ENCODE results near the gene PRDM16.

Gene PRDM16

GRCh38 chr1:3347257-3348020 lies 278.4 kb downstream of the PRDM16 start:
- Histone ChIP-seq H2BK15ac (ENCODE audit: low read length) (peak overlapping the region; percentile 79), H4K91ac (ENCODE audit: low read depth, low read length, poor library complexity) (no peak overlapping the region), H3K9me3 (replicated peaks in 1 of 2; ENCODE audit: control insufficient read depth in 2 of 2, insufficient read depth in 1 of 2, low read depth in 1 of 2, low read length in 2 of 2) (peaks cover 0 to 5% of the 10 kb centered on the region in 2 donors), H2AFZ (ENCODE audit: low read length) (no peak overlapping the region), H3K14ac (ENCODE audit: low read length) (peak overlapping the region; percentile 27), H3K9ac (ENCODE audit: low read depth, low read length, poor library complexity) (peak overlapping the region; percentile 24), H2BK12ac (ENCODE audit: low read length) (peak overlapping the region; percentile 50), H3K27me3 (ENCODE audit: control insufficient read depth in 3 of 3, insufficient read depth in 3 of 3, low read depth in 1 of 3, low read length in 3 of 3) (peaks cover 0 to 26% (median 0%) of the 10 kb centered on the region in 3 experiments), H3K27ac (replicated peaks; ENCODE audit: low read length) (no peak overlapping the region), H2BK5ac (ENCODE audit: low read length) (peak overlapping the region; percentile 11), H3K4me3 (ENCODE audit: low read length in 2 of 2) (no peak overlapping the region), H3K4me2 (ENCODE audit: insufficient read depth, low read length, poor library complexity, severe bottlenecking) (no peak overlapping the region), H3K23ac (ENCODE audit: low read depth, low read length, poor library complexity) (peak overlapping the region; percentile 68), H4K8ac (ENCODE audit: low read depth, low read length) (no peak overlapping the region), H3K4me1 (ENCODE audit: control insufficient read depth in 2 of 2, insufficient read depth in 1 of 2, low read depth in 1 of 2, low read length in 2 of 2) (peaks cover 3 to 24% of the 10 kb centered on the region in 2 donors), H3K18ac (ENCODE audit: low read length) (peak overlapping the region; percentile 12), H3K36me3 (replicated peaks in 1 of 2; ENCODE audit: control insufficient read depth in 2 of 2, insufficient read depth in 2 of 2, low read length in 2 of 2) (no peaks in the 10 kb centered on the region), H3K4ac (ENCODE audit: low read length) (peak overlapping the region; percentile 71), H3K79me1 (ENCODE audit: low read depth, low read length) (peaks cover 4% of the 10 kb centered on the region), H2AK5ac (ENCODE audit: low read depth, low read length) (peak overlapping the region; percentile 99), H2BK120ac (ENCODE audit: low read depth, low read length) (peak overlapping the region; percentile 24)
- WGBS, 2 donors (ENCODE audit: extremely low coverage in 2 of 2, insufficient read length in 2 of 2, insufficient replicate concordance in 1 of 2) = no CpG with 5 or more reads among the region's 18 CpGs
- no peak for DNase-seq (ENCODE audit: low spot score)

GRCh38 chr1:3348196-3348865 lies 279.3 kb downstream of the PRDM16 start:
- Histone ChIP-seq H2BK15ac (ENCODE audit: low read length) (peak overlapping the region; percentile 82), H3K4me3 (ENCODE audit: low read length in 2 of 2) (no peak overlapping the region), H3K27me3 (ENCODE audit: control insufficient read depth in 3 of 3, insufficient read depth in 3 of 3, low read depth in 1 of 3, low read length in 3 of 3) (peaks cover 0 to 35% (median 0%) of the 10 kb centered on the region in 3 experiments), H3K4me2 (ENCODE audit: insufficient read depth, low read length, poor library complexity, severe bottlenecking) (no peak overlapping the region), H4K91ac (ENCODE audit: low read depth, low read length, poor library complexity) (no peak overlapping the region), H2BK120ac (ENCODE audit: low read depth, low read length) (no peak overlapping the region), H3K9me3 (replicated peaks in 1 of 2; ENCODE audit: control insufficient read depth in 2 of 2, insufficient read depth in 1 of 2, low read depth in 1 of 2, low read length in 2 of 2) (peaks cover 0 to 4% of the 10 kb centered on the region in 2 donors), H2BK12ac (ENCODE audit: low read length) (peak overlapping the region; percentile 31), H3K14ac (ENCODE audit: low read length) (no peak overlapping the region), H3K79me1 (ENCODE audit: low read depth, low read length) (peaks cover 4% of the 10 kb centered on the region), H3K4me1 (ENCODE audit: control insufficient read depth in 2 of 2, insufficient read depth in 1 of 2, low read depth in 1 of 2, low read length in 2 of 2) (peaks cover 7 to 31% of the 10 kb centered on the region in 2 donors), H2AK5ac (ENCODE audit: low read depth, low read length) (peak overlapping the region; percentile 99), H3K23ac (ENCODE audit: low read depth, low read length, poor library complexity) (peak overlapping the region; percentile 58), H3K9ac (ENCODE audit: low read depth, low read length, poor library complexity) (peak overlapping the region; percentile 39), H3K27ac (replicated peaks; ENCODE audit: low read length) (no peak overlapping the region), H3K4ac (ENCODE audit: low read length) (no peak overlapping the region), H4K8ac (ENCODE audit: low read depth, low read length) (no peak overlapping the region), H3K36me3 (replicated peaks in 1 of 2; ENCODE audit: control insufficient read depth in 2 of 2, insufficient read depth in 2 of 2, low read length in 2 of 2) (no peaks in the 10 kb centered on the region), H2AFZ (ENCODE audit: low read length) (no peak overlapping the region), H2BK5ac (ENCODE audit: low read length) (peak overlapping the region; percentile 11), H3K18ac (ENCODE audit: low read length) (peak overlapping the region; percentile 60)
- WGBS, 2 donors (ENCODE audit: extremely low coverage in 2 of 2, insufficient read length in 2 of 2, insufficient replicate concordance in 1 of 2) = no CpG with 5 or more reads among the region's 15 CpGs
- no peak for DNase-seq (ENCODE audit: low spot score)

GRCh38 chr1:3349161-3349967 lies 280.4 kb downstream of the PRDM16 start:
- Histone ChIP-seq H3K4me3 (ENCODE audit: low read length in 2 of 2) (no peak overlapping the region), H3K4me2 (ENCODE audit: insufficient read depth, low read length, poor library complexity, severe bottlenecking) (no peak overlapping the region), H2BK5ac (ENCODE audit: low read length) (peak overlapping the region; percentile 28), H3K27me3 (ENCODE audit: control insufficient read depth in 3 of 3, insufficient read depth in 3 of 3, low read depth in 1 of 3, low read length in 3 of 3) (peaks cover 0 to 44% (median 0%) of the 10 kb centered on the region in 3 experiments), H3K14ac (ENCODE audit: low read length) (peak overlapping the region; percentile 97), H3K4ac (ENCODE audit: low read length) (peak overlapping the region; percentile 17), H3K4me1 (ENCODE audit: control insufficient read depth in 2 of 2, insufficient read depth in 1 of 2, low read depth in 1 of 2, low read length in 2 of 2) (peaks cover 7 to 38% of the 10 kb centered on the region in 2 donors), H2BK12ac (ENCODE audit: low read length) (peak overlapping the region; percentile 68), H3K9ac (ENCODE audit: low read depth, low read length, poor library complexity) (no peak overlapping the region), H2BK15ac (ENCODE audit: low read length) (peak overlapping the region; percentile 82), H3K9me3 (replicated peaks in 1 of 2; ENCODE audit: control insufficient read depth in 2 of 2, insufficient read depth in 1 of 2, low read depth in 1 of 2, low read length in 2 of 2) (peaks cover 0 to 2% of the 10 kb centered on the region in 2 donors), H3K23ac (ENCODE audit: low read depth, low read length, poor library complexity) (no peak overlapping the region), H3K18ac (ENCODE audit: low read length) (peak overlapping the region; percentile 90), H2AK5ac (ENCODE audit: low read depth, low read length) (peak overlapping the region; percentile 99), H3K79me1 (ENCODE audit: low read depth, low read length) (peaks cover 4% of the 10 kb centered on the region), H2BK120ac (ENCODE audit: low read depth, low read length) (peak overlapping the region; percentile 77), H2AFZ (ENCODE audit: low read length) (no peak overlapping the region), H3K27ac (replicated peaks; ENCODE audit: low read length) (no peak overlapping the region), H3K36me3 (replicated peaks in 1 of 2; ENCODE audit: control insufficient read depth in 2 of 2, insufficient read depth in 2 of 2, low read length in 2 of 2) (no peaks in the 10 kb centered on the region), H4K91ac (ENCODE audit: low read depth, low read length, poor library complexity) (no peak overlapping the region), H4K8ac (ENCODE audit: low read depth, low read length) (peak overlapping the region; percentile 77)
- WGBS, 2 donors (ENCODE audit: extremely low coverage in 2 of 2, insufficient read length in 2 of 2, insufficient replicate concordance in 1 of 2) = no CpG with 5 or more reads among the region's 34 CpGs
- peak; percentile 31 for DNase-seq (ENCODE audit: low spot score)

Measured in neuronal stem cell (in vitro differentiated cells).